ENCODE results near the gene MOB3A. TPM values are rescaled to one million over a fixed set of nuclear protein-coding genes. Genes with fewer than 3 reads are reported as not detected.
A peak's percentile ranks its signal among the peaks of the same experiment; 100 is the strongest.

The MOB3A gene
- total and polyA plus RNA-seq, 10 of the 15 experiments (the other 5 are each of a cell fraction or from before 2014, with no cell fraction given): 7.5 to 229 (median 79.4) TPM

GRCh38 chr19:2084993-2085720, 11.0 kb downstream of the MOB3A start (continued):
- TF ChIP-seq IRF4 (IDR thresholded peaks at IDR 0.05; ENCODE audit: low read depth, low read length) (0 out of 2 replicates have a peak, but pooled peaks have one; percentile 46), SUZ12 (IDR thresholded peaks at IDR 0.05; ENCODE audit: unreplicated experiment) (no peak), NKRF (conservative IDR thresholded peaks at IDR 0.05) (peak; percentile 66), TAF1 (IDR thresholded peaks at IDR 0.05; ENCODE audit: borderline replicate concordance, low read depth, low read length) (peak; percentile 92), HSF1 (IDR thresholded peaks at IDR 0.05; ENCODE audit: low read depth, low read length) (peak; percentile 96), GABPA (IDR thresholded peaks at IDR 0.05; ENCODE audit: low read depth) (peak; percentile 82), LARP7 (IDR thresholded peaks at IDR 0.05) (peak; percentile 70), RELB (IDR thresholded peaks at IDR 0.05; ENCODE audit: low read depth) (peak; percentile 93), ZNF207 (IDR thresholded peaks at IDR 0.05; ENCODE audit: borderline replicate concordance) (peak; percentile 75; the same call in 1 of the 2 replicates), RELA (IDR thresholded peaks at IDR 0.05; ENCODE audit: borderline replicate concordance, partially characterized antibody) (peak; percentile 83), RB1 (IDR thresholded peaks at IDR 0.05; ENCODE audit: borderline replicate concordance) (peak; percentile 28; the same call in 1 of the 2 replicates), KLF5 (IDR thresholded peaks at IDR 0.05; ENCODE audit: partially characterized antibody) (peak; percentile 89), YY1 (IDR thresholded peaks at IDR 0.05; ENCODE audit: low read depth, low read length) (peak; percentile 66), EGR1 (IDR thresholded peaks at IDR 0.05; ENCODE audit: borderline replicate concordance in 1 of 2, low read depth in 2 of 2, low read length in 2 of 2) (peak in 1 of 2 experiments; percentile 76; a peak in 2 of 3 replicates), RAD21 (IDR thresholded peaks at IDR 0.05; ENCODE audit: insufficient read depth, low read depth, low read length) (0 out of 2 replicates have a peak, but pooled peaks have one; percentile 7), PAX8 (IDR thresholded peaks at IDR 0.05) (no peak), MTA2 (IDR thresholded peaks at IDR 0.05; ENCODE audit: low read depth) (peak; percentile 77), RAD51 (IDR thresholded peaks at IDR 0.05) (peak; percentile 49), TCF12 (IDR thresholded peaks at IDR 0.05; ENCODE audit: low read depth, low read length) (peak; percentile 93), MLLT1 (IDR thresholded peaks at IDR 0.05) (peak; percentile 93), MXI1 (IDR thresholded peaks at IDR 0.05; ENCODE audit: low read depth, low read length) (peak; percentile 93), EP300 (IDR thresholded peaks at IDR 0.05; ENCODE audit: borderline replicate concordance in 1 of 2, control insufficient read depth in 1 of 2, low read depth in 2 of 2, low read length in 2 of 2) (peak; percentile 92 to 99), SUPT20H (IDR thresholded peaks at IDR 0.05; ENCODE audit: borderline replicate concordance, control insufficient read depth, low read depth, low read length) (no peak), BCL11A (IDR thresholded peaks at IDR 0.05; ENCODE audit: low read depth, low read length) (peak; percentile 94)

All from GM12878 (cell line).